NCI-H128 (cell line): ENCODE results near the gene SHANK2.

ENCODE experiments used
- DNase-seq: peaks from one replicate; lab custom pipeline; 2025; ENCODE audit not compliant: unreplicated experiment; lab: John Stamatoyannopoulos, UW

Gene SHANK2

GRCh38 chr11:71252269-71252769 is at the start of gene SHANK2:
SHANK2 (minus strand) TSS chr11:71252577; CDS start chr11:71147326, 105,251 bp downstream.
- DNase-seq = no peak

DNA sequence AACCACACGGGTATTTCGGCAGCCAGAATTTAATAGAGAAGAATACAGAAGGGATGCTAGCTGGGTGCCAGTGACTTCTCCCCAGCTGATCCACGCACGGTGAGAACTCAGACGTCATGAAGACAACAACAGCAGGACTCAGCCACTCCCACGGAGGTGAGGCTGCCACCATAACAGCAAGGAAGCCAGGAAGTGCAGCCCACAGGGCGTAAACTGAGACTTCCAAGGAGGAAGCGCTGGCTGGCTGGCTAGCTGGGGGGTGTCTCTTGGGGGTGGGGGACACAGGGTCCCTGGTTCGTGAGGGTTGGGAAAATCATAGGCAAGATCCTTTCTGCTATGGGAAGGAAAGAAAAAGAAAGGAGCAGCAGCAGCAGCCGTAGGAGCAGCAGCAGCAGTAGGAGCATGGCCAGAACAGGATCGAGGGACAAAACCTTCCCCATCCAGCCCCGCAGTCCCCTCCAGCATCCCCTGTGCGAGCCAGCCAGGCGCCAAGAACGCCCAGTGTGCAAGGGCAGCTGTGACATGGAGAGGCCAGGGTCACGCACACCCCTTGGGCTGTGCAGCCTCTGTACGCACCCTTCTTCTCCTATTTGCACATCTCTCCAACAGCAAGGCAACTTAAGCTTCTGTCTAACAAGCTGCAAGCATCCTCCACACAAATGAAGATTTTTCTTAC is 49.6 kb upstream of the SHANK2 start:
- no peak for DNase-seq

- DNase-seq = no peak
These were observed 48.9 kb upstream of the SHANK2 start for GRCh38 chr11:71301046-71301857.

DNA sequence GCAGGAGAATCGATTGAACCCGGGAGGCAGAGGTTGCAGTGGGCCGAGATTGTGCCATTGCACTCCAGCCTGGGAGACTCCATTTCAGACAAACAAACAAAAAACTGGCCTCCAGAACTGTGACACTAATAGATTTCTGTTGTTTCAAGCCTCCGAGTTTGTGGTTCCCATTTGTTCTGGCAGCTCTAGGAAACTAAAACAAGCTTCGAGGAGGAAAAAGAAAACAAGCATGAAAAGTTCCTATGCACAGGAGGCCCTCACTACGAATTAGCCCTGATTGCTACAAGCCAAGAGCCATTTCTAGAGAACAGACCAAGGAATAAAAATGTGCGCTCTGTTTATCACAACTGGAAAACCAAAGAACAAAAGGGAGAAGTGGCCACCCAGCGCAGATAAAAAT is 47.8 kb upstream of the SHANK2 start:
- DNase-seq = no peak

- no peak for DNase-seq
These were observed 46.4 kb upstream of the SHANK2 start for GRCh38 chr11:71298761-71299181.

- DNase-seq = no peak
These were observed 45.7 kb upstream of the SHANK2 start for GRCh38 chr11:71298016-71298550.

- DNase-seq = no peak
These were observed 42.6 kb upstream of the SHANK2 start for GRCh38 chr11:71294846-71295600.

DNA sequence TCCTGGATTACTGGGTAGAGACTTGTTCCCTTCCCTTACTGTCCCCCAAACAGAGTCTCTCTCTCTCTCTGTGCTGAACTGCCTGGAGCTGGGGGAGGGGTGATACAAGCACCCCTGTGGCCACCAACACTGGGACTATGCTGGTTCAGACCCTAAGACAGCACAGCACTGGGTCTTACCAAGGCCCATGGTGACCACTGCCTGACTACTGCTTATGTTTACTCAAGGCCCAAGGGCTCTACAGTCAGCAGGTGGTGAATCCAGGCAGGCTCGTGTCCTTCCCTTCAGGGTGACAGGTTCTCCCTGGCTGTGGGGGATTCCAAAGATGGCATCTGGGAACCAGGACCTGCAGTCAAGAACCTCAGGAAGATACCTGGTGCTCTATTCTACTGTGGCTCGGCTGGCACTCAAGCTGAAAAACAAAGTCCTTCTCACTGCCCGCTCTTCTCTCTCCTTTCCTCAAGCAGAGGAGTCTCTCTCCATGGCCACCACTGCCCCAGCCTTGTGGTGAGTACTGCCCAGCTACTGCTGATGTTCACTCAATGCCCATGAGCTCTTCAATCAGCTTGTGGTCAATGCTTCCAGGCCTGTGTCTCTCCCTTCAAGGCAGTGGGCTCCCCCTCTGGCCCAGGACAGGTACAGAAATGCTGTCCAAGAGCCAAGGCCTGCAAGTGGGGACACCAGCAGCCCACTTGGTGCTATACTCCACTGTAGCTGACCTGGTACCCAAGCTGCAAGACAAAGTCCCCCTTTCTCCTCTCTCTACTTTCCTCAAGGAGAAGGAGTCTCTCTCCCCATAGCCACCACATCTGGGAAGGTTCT is 41.8 kb upstream of the SHANK2 start:
- DNase-seq = no peak

DNA sequence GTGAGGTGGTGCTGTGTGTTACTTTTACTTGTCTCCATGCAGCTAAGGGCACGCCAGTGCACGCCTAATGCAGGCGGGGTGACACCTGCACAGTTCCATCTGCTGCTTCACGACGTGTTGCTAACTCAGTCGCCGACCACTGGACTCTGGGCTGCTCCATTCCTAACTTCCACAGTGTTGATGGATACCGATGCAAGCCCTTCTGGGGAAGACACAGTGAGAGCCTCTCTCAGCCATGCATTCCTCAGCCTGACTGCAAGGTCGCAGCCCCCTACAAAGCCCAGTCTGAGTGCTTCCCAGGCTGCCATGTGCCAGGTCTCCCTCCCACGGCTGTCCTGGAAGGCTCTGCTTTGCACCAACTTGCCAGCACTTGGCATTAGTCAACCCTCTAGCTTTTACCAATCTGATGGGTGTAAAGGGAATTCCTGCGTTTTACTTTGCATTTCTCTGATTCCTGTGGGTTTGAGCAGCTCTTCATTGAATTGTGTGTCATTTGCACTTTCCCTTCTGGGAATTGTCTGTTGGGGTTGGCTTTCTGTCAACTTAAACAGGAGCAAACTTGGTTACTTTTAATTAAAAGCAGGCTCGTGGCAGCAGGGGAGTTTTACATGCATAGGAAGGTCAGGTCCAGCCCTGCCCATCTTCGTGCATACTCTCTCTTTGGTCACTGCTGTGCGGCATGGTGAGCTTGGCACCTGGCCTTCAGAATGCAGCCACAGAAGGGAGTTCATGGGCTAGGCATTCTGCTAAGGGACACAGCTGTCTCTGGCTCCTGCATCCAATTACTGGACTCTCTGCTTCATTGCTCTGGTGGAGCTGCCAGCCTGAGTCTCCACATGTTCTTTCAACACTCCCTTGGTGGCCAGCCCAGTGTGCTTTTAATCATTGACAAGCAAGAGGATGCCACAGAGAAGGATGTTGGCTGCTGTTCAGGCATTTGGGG is 34.6 kb upstream of the SHANK2 start:
- no peak for DNase-seq

GRCh38 chr11:71285111-71285510 is 32.7 kb upstream of the SHANK2 start:
- no peak for DNase-seq

DNA sequence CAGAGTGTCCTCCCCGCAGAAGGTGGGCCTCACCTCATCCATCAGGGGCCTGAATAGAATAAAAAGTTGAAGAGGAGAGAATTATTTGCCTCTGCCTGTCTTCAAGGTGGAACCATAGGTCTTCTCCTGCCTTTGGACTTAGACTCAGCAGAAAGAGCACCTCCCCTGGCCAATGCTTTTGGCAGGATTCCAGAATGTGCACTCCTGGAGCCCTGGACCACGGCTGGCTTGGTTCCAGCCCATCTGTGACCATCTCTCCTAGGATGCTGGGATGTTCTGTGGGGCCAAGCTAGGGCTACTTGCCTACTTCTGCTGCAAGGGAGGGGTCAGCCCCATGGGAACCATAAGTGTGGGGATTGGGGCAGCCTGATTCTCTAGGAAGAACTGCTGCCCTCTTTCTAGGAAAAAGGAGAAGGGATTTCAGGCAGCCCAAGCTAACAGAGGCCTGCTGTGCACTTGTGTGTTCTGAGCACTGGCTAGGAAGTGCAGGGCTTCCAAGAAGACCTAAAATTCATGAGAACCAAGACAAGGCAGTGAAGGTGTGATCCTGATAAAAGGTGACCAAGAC is 32.2 kb upstream of the SHANK2 start:
- no peak for DNase-seq

DNA sequence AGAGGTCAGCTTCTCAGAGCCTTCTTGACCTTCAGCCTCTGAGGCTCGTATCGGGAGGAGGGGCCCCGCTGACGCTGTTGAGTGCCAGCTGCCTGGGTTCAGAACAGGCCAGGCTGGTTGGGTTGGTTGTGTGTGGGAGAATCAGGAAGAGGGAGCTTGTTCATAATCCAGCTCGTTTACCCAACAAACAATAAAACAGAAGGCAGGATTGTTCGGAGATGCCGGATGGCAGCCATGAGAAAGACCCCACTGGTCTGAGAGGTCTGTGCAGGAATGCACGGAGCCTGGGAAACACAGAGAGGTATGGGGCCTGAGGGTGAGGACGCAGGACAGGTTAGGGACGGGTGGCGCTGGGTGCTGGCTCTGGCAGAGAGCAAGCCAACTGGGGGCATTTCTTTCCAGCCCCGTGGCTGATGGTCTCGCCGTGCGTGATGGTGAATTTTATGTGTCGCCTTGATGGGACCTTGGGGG is 31.6 kb upstream of the SHANK2 start:
- no peak for DNase-seq

DNA sequence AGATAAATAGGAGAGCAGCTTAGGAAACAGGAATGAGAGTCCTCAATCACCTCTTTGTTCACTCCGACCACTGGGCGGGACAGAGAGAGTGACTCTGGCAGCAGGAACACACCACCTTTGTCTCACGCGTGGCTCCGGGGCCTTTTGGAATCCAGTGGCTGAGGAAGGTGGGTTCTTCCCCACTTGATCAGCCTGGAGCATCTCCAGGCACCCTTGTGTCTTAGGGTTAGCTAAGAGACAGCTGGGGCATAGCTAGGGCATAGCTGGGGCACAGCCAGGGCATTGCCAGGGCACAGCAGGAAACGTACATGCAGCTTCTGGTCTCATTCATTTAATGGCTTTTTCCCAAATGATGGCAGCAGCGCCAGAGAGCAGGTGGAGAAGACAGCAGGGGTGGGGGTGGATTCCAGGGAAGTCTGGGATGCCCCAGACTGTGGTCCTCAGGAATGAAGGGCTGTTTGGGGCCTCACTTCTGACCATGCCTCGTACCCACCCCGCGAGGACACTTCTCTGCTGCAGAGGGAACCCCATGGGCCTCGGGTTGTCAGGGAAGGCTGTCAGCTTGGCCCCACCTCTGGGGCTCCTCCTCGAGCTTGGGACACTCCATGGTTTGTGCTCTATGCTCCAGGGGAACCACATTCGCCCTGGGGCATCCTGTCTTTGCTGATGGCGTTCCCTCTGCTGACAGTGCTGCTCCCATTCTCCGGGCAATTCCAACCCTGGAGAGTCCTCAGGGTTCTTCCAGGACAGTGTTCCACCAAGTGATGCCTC is 30.4 kb upstream of the SHANK2 start:
- no peak for DNase-seq

- no peak for DNase-seq
These were observed 29.5 kb upstream of the SHANK2 start for GRCh38 chr11:71281831-71282230.

GRCh38 chr11:71281204-71281603 is 28.8 kb upstream of the SHANK2 start:
- no peak for DNase-seq

DNA sequence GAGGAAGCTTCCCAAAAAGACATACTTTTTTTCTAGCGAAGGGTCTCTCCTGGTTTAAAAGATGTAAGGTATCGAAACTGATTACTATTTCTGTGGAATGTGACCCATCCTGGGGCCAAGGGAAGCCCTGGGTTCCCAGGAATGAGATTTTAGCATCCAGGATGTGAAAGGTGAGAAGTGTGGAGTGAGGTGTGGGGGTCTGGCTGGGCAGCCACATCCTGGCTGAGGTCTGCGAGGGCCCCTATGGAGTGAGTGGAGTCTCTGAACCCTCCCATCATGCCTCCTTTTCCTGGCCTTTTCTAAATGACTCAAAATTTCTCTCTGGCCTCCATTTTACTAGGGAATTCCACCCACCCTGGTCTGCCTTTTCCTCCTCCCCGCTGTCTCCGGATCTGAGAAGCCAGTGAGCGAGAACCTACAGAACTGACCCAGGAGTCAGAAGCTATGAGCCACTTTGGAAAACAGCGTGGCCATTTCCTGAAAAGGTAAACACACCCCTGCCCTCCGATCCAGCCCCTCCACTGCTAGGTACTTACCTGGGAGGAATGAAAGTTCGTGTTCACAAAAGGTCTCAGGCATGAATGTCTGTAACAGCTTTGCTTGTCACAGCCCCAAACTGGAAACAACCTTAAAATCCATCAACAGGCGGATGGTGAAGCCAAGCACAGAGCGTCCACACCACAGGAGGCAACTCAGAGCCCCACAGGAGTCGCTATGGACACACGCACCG is 27.7 kb upstream of the SHANK2 start:
- no peak for DNase-seq

DNA sequence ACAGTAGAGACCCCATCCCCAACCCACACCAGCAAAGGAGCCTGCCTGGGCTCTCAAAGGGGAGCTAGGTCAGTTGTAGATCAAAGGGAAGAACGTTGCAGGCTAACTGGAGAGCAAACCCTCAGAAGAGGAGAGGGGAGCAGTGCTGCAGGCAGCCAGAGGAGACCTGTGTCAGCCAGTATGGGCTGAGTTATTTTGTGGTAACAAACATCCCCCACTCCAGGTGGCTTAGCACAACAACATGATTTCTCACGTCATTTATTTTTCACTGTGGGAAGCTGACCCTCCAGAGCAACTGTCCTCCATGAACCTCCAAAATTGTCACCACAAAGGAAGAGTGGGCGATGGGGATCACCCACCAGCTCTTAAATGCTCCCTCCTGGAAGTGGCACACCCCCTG is 19.8 kb upstream of the SHANK2 start:
- DNase-seq = no peak
